NOMO-1 treated with dmso at 0.1 percent for 144 hours (cell line): ENCODE results near the gene ABHD17A.
A peak's percentile ranks its signal among the peaks of the same experiment; 100 is the strongest.

Experiments
- DNase-seq: peaks from one replicate; lab custom pipeline; 2025; ENCODE audit not compliant: unreplicated experiment; lab: John Stamatoyannopoulos, UW

The ABHD17A gene

DNA sequence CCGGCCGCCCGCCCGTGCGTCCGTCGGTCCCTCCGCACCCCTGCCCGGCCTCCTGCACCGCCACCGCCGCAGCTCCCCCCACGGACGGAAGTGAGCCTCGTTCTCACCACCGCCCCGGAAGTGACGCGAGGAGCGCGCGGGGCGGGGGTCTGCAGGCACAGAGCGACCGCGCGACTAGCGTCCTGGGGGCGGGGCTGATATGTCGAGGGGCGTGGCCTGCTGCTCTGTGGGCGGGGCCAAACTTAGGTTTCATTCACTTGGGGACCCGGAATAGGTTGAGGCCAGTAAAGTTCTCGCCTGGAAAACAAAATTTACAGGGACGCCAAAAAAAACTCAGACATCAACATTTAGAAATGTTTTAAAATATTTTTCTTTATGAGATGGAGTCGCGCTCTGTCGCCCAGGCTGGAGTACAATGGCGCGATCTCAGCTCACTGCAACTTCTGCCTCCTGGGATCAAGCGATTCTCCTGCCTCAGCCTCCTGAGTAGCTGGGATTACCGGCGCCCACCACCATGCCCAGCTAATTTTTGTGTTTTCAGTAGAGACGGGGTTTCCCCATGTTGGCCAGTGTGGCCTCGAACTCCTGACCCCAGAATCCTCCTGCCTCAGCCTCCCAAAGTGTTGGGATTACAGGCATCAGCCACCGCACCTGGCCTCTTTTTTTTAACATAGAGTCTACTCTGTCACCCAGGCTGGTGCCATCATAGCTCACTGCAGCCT is at the start of gene ABHD17A:
Gene ABHD17A (minus strand): TSS at position 99 of the 722 bp plus-strand sequence. CDS start 3,930 bp downstream, outside the sequence.
- peak; percentile 86 for DNase-seq

GRCh38 chr19:1933942-1934341 is 48.6 kb upstream of the ABHD17A start:
- DNase-seq: no peak

- DNase-seq: no peak
Measured at GRCh38 chr19:1933244-1933643, 47.9 kb upstream of the ABHD17A start.

- no peak for DNase-seq
Measured at GRCh38 chr19:1932395-1932794, 47.1 kb upstream of the ABHD17A start.

- DNase-seq: no peak
Measured at GRCh38 chr19:1931445-1931844, 46.1 kb upstream of the ABHD17A start.

DNA sequence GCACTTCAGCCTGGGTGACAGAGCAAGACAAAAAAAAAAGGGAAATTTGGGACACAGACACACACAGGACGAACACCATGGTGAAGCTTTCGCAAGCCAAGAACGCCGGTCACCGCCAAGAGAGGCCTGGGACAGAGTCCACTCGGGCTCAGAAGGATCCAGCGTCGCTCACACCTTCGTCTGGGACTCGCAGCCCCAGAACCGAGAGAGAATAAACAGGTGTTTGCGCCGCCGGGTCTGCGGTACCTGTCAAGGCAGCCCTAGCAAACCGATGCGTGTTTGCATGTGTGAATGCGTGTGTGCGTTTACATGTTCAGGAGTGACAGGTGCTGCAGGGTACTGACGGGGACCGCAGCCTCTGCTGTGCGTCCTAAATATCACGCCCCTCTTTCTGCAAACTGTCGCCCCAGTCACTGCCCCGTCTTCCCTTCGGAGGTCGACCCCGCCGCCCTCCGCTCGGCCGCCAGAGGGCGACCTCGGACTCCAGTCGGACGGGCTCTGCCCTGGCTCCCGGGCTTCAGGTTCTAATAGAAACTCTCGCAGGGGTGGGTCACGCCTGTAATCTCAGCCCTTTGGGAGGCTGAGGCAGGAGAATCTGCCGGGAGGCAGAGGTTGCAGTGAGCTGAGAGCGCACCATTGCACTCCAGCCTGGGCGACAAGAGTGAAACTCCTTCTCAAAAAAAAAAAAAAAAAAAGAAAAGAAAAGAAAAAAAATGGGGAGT is 43.9 kb upstream of the ABHD17A start:
- DNase-seq: peak; percentile 64

GRCh38 chr19:1925544-1925943 is 40.2 kb upstream of the ABHD17A start:
- no peak for DNase-seq

DNA sequence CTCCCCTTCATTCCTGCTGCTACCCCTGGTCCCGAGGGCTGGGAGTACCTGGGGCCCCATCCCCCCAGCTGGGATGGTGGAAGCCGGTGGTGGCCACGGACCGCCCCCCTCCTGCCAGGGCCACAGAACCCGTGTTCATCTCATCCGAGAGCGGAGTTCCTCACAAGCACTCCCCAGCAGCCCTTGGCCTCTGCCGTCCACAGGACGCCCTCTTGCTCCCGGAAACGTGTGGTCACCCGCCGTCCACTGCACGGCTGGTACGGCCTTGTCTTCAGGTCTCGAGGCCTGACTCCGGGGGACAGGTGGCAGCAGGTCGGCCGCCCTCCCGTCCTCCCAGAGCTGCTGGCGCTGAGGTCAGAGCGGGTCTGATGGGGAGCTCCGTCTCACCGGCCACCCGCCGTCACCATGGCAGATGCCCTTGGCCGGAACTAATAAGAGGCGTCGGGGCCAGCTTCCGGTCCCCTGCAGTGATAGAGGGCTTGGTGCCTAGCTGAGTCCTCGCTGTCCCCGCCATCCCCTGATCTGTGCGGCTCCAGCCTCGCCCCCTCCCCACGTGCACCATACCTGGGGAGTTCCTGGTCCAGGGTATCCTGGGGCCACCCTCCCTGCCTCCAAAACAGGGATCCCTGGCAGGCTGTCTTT is 39.1 kb upstream of the ABHD17A start:
- DNase-seq: no peak

GRCh38 chr19:1923319-1923718 is 38.0 kb upstream of the ABHD17A start:
- DNase-seq: peak; percentile 75

DNA sequence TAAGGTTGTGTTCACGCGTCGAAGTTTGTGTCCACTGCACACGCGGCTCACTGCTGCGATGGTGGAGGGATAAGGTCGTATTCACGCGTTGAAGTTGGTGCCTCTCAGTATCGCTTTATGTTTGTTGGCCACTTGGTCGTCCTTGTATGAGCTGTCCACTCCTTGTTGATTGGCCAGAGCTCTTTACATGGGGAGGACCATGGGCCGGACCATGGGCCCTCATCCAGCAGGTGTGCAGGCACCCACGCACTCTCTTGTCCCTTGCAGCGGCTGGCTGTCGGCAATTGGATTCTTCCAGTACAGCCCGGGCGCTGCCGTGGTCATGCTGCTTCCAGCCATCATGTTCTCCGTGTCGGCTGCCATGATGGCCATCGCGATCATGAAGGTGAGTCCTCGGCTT is 37.5 kb upstream of the ABHD17A start:
- DNase-seq: no peak

GRCh38 chr19:1921825-1922224 is 36.5 kb upstream of the ABHD17A start:
- DNase-seq: no peak

DNA sequence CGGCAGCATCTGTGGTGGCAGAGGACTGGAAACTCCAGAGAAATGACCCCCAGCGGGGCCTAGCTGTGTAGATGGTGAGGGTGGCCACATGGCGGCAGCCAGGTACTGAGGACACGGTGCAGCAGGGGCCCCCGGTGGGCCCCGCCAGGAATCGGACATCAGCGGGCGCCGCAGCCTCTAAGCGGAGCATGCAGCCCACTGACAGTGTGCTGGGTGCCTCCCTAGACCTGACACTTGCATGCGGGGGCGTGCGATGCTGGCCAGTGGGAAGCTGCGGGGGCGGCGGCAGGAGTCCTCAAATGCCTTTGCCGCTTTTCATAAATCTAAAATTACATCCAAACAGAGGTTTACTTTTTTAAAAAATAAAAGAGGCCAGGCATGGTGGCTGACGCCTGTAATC is 36.0 kb upstream of the ABHD17A start:
- DNase-seq: no peak

- no peak for DNase-seq
Measured at GRCh38 chr19:1920644-1921043, 35.3 kb upstream of the ABHD17A start.

DNA sequence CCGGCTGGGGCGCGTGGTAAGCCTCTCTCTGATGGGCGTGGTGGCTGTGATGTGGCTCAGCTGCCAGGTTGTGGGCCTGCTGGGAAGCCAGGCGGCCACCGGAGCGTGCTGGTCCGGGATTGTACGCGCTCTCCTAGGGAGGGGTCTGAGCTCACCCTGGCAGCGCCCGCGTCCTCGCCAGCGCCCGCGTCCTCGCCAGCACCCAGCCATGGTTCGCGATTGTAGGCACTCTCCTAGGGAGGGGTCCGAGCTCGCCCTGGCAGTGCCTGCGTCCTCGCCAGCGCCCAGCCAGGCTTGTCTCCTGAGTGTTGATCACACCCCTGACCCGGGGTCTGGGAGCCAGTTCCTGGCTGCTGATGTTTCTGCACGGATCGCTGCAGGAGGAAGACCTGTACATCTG is 33.7 kb upstream of the ABHD17A start:
- DNase-seq: no peak

DNA sequence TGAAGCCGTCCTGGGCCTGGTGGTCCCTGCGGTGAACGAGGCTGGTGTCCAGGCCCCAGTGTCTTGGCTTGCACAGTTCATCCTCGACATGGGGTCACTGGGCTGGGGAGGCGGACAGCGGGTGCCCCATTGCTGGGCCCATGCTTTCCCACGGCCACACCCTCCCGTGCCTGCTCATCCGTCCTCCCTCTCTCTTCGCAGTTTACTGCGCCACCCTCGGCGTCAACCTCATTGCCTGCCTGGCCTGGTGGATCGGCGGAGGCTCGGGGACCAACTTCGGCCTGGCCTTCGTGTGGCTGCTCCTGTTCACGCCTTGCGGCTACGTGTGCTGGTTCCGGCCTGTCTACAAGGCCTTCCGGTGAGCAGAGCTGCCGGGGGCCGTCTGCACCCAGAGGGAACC is 32.6 kb upstream of the ABHD17A start:
- no peak for DNase-seq

- no peak for DNase-seq
Measured at GRCh38 chr19:1917146-1917545, 31.9 kb upstream of the ABHD17A start.

DNA sequence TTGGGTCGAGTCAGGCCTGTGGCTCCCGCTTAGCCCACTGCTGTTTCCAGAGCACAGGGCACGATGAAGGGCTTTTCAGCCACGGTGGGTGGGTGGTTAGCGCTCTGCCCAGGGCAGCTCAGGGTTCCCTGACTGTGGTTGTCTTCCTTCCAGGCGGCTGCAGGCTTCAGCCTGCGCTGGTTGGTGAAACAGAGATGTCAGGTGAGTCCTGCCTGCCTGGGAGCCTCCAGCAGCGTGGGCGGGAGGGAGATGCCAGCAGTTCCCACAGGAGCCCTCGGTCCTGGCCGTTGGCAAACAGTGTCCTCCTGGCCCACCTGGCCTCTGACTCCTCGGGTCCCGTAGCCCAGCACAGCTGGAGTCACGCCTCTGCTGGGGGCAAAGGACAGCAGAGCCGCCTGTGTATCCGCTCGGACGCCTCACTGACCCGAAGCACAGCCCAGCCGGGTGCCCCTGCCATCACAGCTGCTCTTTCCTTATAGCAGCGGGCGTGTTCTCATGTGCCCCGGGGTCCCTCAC is 29.6 kb upstream of the ABHD17A start:
- no peak for DNase-seq

DNA sequence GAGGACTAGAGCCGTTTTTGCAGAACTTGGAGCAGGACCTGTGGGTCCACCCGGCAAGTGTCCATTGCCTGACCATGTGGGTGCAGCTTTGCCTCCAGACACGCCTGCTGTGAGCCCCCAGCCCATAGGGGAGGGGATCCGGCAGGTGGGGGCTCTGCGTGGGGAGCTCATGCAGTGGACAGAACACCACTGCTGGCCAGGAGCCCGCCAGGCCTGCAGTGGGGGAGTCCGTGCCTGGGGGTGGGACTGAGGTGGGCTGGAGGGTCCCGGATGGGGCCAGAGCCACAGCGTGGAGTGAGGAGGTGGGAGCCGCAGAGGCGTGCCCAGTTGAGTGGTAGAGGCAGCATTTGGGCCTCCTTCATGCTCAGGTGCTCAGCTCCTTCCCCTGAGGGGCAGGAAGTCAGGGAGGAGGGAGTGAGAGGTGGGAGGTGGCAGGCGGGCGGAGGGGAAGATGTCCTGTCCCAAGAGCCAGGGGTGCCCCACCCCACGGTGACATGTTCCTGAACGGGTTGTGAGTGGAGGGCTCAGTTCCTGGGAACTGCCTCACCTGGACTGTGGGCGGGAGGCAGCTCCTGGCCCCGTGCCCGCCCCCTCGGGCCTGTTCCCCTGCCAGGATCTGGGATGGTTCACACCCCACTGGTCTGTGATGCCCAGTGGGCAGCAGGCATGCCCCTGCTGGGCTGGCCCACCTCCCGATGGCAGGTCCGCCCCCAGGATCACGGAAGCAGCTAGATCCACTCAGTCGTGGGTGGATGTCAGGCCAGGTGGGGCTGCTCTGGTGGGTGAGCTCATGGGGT is 28.7 kb upstream of the ABHD17A start:
- no peak for DNase-seq

GRCh38 chr19:1912760-1913505 is 27.6 kb upstream of the ABHD17A start:
- DNase-seq: no peak

DNA sequence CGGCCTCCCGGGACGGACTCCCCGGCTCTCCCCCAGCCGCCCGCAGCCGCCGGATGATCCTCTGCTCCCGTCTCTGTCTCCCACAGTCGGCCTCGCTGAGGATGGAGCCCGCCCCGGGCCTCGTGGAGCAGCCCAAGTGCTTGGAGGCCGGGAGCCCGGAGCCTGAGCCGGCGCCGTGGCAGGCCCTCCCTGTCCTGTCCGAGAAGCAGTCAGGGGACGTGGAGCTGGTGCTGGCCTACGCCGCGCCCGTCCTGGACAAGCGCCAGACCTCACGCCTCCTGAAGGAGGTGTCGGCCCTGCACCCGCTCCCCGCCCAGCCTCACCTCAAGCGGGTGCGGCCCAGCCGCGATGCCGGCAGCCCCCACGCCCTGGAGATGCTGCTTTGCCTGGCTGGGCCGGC is 26.7 kb upstream of the ABHD17A start:
- DNase-seq: no peak
